Inflammatory macrophage treated with lipopolysaccharide for 1 hour (primary cell): Measurements from ENCODE around the gene CYP4A11.
"Not testable (repeated sequence)": the region's sequence is repeated elsewhere in the genome, so short reads cannot be mapped to it uniquely, and the experiment has no call there.

Experiments
- DNase-seq, 2 donors: peaks; one replicate each; pipeline ENCODE4 v3.0.0-alpha.2; 2020 to 2022

Gene CYP4A11

GRCh38 chr1:46910790-46911189 lies 30.5 kb downstream of the CYP4A11 start:
- no peak for DNase-seq

DNA sequence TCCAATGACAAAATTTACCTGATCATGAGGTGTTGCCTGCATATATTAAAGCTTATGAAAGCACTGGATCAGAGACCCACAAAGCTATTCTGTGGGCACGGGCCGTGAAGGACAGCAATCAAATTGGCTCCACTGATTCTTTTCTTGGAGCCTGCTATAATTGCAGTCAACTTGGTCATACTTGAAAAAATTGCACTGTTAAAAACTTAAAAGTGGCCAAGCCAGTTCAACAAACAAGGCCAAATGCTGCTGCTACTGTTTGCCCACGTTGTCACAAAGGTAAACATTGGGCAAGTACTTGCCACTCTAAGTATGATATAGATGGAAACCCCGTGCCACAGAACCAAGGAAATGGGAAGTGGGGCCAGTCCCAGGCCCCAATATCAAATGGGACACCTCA lies 37.8 kb downstream of the CYP4A11 start:
- DNase-seq = no peak

DNA sequence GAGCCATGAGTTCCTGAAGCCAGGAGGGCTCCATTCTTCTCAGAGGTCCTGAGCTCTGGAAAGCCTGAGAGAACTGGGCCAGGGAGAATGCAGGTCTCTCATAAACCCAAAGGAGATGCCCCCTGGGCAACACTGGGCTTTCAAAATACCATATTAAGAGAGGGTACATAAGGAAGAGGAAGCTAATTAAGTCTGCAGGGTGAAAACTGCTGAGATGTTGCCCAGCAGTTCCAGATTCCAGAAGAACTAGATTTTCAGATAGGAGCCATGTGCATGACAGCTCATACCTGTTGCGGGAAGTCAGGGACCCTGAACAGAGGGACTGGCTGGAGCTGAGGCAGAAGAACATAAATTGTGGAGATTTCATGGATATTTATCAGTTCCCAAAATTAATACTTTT lies 40.9 kb downstream of the CYP4A11 start:
- DNase-seq = no peak

GRCh38 chr1:46881656-46882055 lies 59.6 kb downstream of the CYP4A11 start:
- not testable (repeated sequence) for DNase-seq
